SK-N-SH treated with all-trans-retinoic acid at 6 μM for 48 hours (cell line): Measurements from ENCODE around the gene KAT6B.

ENCODE experiments used
- ATAC-seq: fragments of 200-7000 bp; cut with Tn5 transposase; 3 replicates; pipeline ENCODE4 v1.9.1; 2020; ENCODE audit warnings: mild to moderate bottlenecking, moderate library complexity
- ARNTL ChIP-seq: fragments of 450-650 bp; formaldehyde crosslinking; IDR thresholded peaks from 2 replicates; pipeline ENCODE4 v1.5.0; 2020; ENCODE audit warnings: low read depth, mild to moderate bottlenecking, moderate library complexity, borderline replicate concordance
- BACH2 ChIP-seq: fragments of 250-450 bp; sonication (Bioruptor Pico); IDR thresholded peaks from 2 replicates; pipeline ENCODE4 v1.9.0; 2021; ENCODE audit warnings: mild to moderate bottlenecking, borderline replicate concordance
- CREB5 ChIP-seq: fragments of 250-450 bp; sonication (Bioruptor Pico); IDR thresholded peaks from 2 replicates; pipeline ENCODE4 v1.5.1; 2020; ENCODE audit warnings: low read depth, mild to moderate bottlenecking, moderate library complexity
- CSDC2 ChIP-seq: fragments of 250-450 bp; sonication (Bioruptor Pico); IDR thresholded peaks from 2 replicates; pipeline ENCODE4 v1.5.0; 2020; ENCODE audit warnings: mild to moderate bottlenecking, moderate library complexity
- CSRNP3 ChIP-seq: fragments of 250-450 bp; sonication (Bioruptor Pico); IDR thresholded peaks from 2 replicates; pipeline ENCODE4 v1.5.1; 2021; ENCODE audit warnings: mild to moderate bottlenecking, moderate library complexity
- ESRRG ChIP-seq: fragments of 250-450 bp; sonication (Bioruptor Pico); IDR thresholded peaks from 2 replicates; pipeline ENCODE4 v1.6.1; 2021; ENCODE audit warnings: mild to moderate bottlenecking
- GLIS3 ChIP-seq: fragments of 250-450 bp; sonication (Bioruptor Pico); IDR thresholded peaks from 2 replicates; pipeline ENCODE4 v1.5.0; 2020; ENCODE audit warnings: mild to moderate bottlenecking, moderate library complexity
- OSR1 ChIP-seq: fragments of 250-450 bp; sonication (Bioruptor Pico); IDR thresholded peaks from 2 replicates; pipeline ENCODE4 v1.8.0; 2022; ENCODE audit warnings: moderate library complexity, mild to moderate bottlenecking, inconsistent platforms
- PATZ1 ChIP-seq: fragments of 250-450 bp; sonication (Bioruptor Pico); IDR thresholded peaks from 2 replicates; pipeline ENCODE4 v1.8.0; 2020; ENCODE audit warnings: mild to moderate bottlenecking, moderate library complexity, borderline replicate concordance
- POU6F1 ChIP-seq: fragments of 250-450 bp; sonication (Bioruptor Pico); IDR thresholded peaks from 2 replicates; pipeline ENCODE4 v1.8.0; 2021; ENCODE audit warnings: low read depth, mild to moderate bottlenecking, moderate library complexity, borderline replicate concordance
- PPARA ChIP-seq: fragments of 250-450 bp; sonication (Bioruptor Pico); IDR thresholded peaks from 2 replicates; pipeline ENCODE4 v1.5.0; 2020; ENCODE audit warnings: mild to moderate bottlenecking, borderline replicate concordance
- SNAI2 ChIP-seq: fragments of 250-450 bp; sonication (Bioruptor Pico); IDR thresholded peaks from 2 replicates; pipeline ENCODE4 v1.5.0; 2020; ENCODE audit warnings: mild to moderate bottlenecking, moderate library complexity
- TOX ChIP-seq: fragments of 250-450 bp; sonication (Bioruptor Pico); IDR thresholded peaks from 2 replicates; pipeline ENCODE4 v1.8.0; 2021; ENCODE audit warnings: mild to moderate bottlenecking, moderate library complexity, borderline replicate concordance
- TSHZ2 ChIP-seq: fragments of 250-450 bp; sonication (Bioruptor Pico); IDR thresholded peaks from 2 replicates; pipeline ENCODE4 v1.5.0; 2020; ENCODE audit warnings: mild to moderate bottlenecking, moderate library complexity
- ZC3H10 ChIP-seq: fragments of 250-450 bp; sonication (Bioruptor Pico); IDR thresholded peaks from 2 replicates; pipeline ENCODE4 v1.5.1; 2021; ENCODE audit warnings: mild to moderate bottlenecking, moderate library complexity
- ZNF565 ChIP-seq: fragments of 450-650 bp; formaldehyde crosslinking; conservative IDR thresholded peaks from 2 replicates; pipeline ENCODE4 v1.5.0; 2020; ENCODE audit warnings: low read depth, mild to moderate bottlenecking, moderate library complexity
- ZNF8 ChIP-seq: fragments of 450-650 bp; formaldehyde crosslinking; IDR thresholded peaks from 2 replicates; pipeline ENCODE4 v1.5.0; 2020; ENCODE audit warnings: mild to moderate bottlenecking, moderate library complexity

Gene KAT6B

GRCh38 chr10:75008952-75009351 is 182.6 kb downstream of the KAT6B start (continued):
- TF ChIP-seq PATZ1 (CRISPR knock-in tag) (no peak), ARNTL (CRISPR knock-in tag) (no peak)
- TF ChIP-seq, all 23 proteins: peak for 0

- no peak for TF ChIP-seq CSRNP3
- TF ChIP-seq ESRRG (CRISPR knock-in tag), result no peak
- TF ChIP-seq BACH2 (CRISPR knock-in tag), result no peak
- no peak for TF ChIP-seq PATZ1 (CRISPR knock-in tag)
- no peak for TF ChIP-seq SNAI2
- no peak for TF ChIP-seq ZNF565
- no peak for TF ChIP-seq ARNTL (CRISPR knock-in tag)
- TF ChIP-seq OSR1 (CRISPR knock-in tag), result no peak
- no peak for TF ChIP-seq ZNF8 (CRISPR knock-in tag)
- no peak for TF ChIP-seq POU6F1 (CRISPR knock-in tag)
- no peak for TF ChIP-seq ZC3H10 (CRISPR knock-in tag)
- no peak for TF ChIP-seq GLIS3 (CRISPR knock-in tag)
- no peak for TF ChIP-seq TOX (CRISPR knock-in tag)
- TF ChIP-seq TSHZ2 (CRISPR knock-in tag), result no peak
- TF ChIP-seq PPARA (CRISPR knock-in tag), result no peak
- ATAC-seq, result no peak
Measured at GRCh38 chr10:75009426-75009825, 183.0 kb downstream of the KAT6B start.

- ATAC-seq, result no peak
- TF ChIP-seq ARNTL (CRISPR knock-in tag), result no peak
- TF ChIP-seq POU6F1 (CRISPR knock-in tag), result no peak
- no peak for TF ChIP-seq ZNF565
- no peak for TF ChIP-seq CSDC2
- no peak for TF ChIP-seq TSHZ2 (CRISPR knock-in tag)
- TF ChIP-seq ZNF8 (CRISPR knock-in tag), result no peak
- TF ChIP-seq CSRNP3, result no peak
- no peak for TF ChIP-seq CREB5 (CRISPR knock-in tag)
Measured at GRCh38 chr10:75010373-75010772, 184.0 kb downstream of the KAT6B start.
